IPS DF 6.9 (cell line): Measurements from ENCODE around the gene IFT88.

Experiments
- DNase-seq: peaks from one replicate; pipeline ENCODE4 v3.0.0-alpha.2; 2013; ENCODE audit warnings: low read depth, low spot score
- H3K27ac ChIP-seq: one replicate; pipeline ENCODE4 v1.5.1; 2013; ENCODE audit warnings: low read length, control low read depth
- H3K27me3 ChIP-seq: 2 replicates; pipeline ENCODE4 v1.6.1; 2013; ENCODE audit warnings: mild to moderate bottlenecking, low read length; ENCODE audit not compliant: control insufficient read depth, insufficient read depth
- H3K36me3 ChIP-seq: 2 replicates; pipeline ENCODE4 v1.6.1; 2013; ENCODE audit warnings: low read length; ENCODE audit not compliant: control insufficient read depth, insufficient read depth
- H3K4me1 ChIP-seq: 2 replicates; pipeline ENCODE4 v1.6.1; 2013; ENCODE audit warnings: low read length; ENCODE audit not compliant: control insufficient read depth, insufficient read depth
- H3K4me3 ChIP-seq: 2 replicates; pipeline ENCODE4 v1.5.1; 2013; ENCODE audit warnings: mild to moderate bottlenecking, low read length
- H3K9me3 ChIP-seq: 2 replicates; pipeline ENCODE4 v1.6.1; 2013; ENCODE audit warnings: low read length, inconsistent platforms; ENCODE audit not compliant: control insufficient read depth, insufficient read depth
- WGBS: extraction: QIAGEN DNeasy Blood & Tissue Kit; methylation state at CpG from one replicate; pipeline ENCODE4 v1.1.7; 2013; ENCODE audit warnings: mixed read lengths, missing lambda C conversion rate; ENCODE audit not compliant: insufficient read length, insufficient coverage; 5-methylcytosine and 5-hydroxymethylcytosine counted together

IFT88 gene

DNA sequence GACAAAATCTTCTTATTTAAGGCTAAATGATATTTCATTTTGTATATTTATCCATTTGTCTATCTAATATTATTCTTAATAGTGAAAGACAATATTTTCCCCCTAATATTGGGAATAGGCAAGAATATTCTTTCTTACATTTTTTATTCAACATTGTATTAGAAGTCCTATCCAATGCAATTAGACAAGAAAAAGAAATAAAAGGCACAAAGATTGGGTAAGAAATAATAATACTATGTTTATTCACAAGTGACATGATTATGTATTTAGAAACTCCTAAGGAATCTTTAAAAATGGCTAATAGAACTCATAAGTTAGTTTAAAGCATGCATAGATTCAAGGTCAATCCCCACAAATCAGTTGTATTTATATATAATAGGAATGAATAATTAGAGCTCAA, 30.0 kb upstream of the IFT88 start:
- no peaks in the 10 kb centered on the region for H3K4me1 ChIP-seq
- no peak for DNase-seq
- H3K36me3 ChIP-seq, result no peaks in the 10 kb centered on the region
- no peaks in the 10 kb centered on the region for H3K27me3 ChIP-seq
- H3K9me3 ChIP-seq, result no peaks in the 10 kb centered on the region; the same call in 1 of the 2 replicates
- no peak overlapping the region for H3K4me3 ChIP-seq
- no peak overlapping the region for H3K27ac ChIP-seq

DNA sequence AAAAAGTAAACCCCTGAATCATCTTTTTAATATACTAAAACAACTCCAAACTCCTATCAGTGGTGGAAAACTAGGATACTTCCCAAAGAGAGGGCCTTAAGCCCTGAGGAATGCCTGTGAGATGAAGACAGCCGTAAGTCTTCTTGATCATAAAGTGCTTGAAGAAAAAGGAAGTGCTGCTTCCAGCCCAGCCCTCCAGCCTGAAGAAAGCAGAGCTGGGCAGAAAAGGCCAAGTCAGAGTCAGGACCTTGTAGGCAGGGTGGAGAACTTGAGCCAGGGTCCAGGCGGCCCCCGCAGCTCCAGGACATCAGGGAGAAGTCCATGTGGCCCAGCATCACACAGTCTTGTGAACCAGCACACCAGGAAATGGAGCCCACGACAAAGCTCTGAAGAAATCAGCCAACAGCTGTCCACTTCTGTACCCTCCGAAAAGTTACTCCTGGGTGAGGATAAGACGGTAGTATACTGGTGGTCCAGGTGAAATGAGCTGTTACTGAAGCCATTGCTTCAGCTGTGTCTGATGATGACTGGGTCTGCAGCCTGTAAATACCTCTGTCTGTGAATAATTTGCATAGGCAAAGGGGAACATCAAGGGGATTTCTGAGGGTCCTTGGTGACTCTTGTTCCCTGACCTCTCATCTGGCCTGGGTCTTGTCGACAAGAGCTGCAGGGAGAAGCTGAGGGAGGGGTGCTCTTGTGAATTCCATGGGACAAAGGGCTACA, 22.6 kb upstream of the IFT88 start:
- no peak for DNase-seq
- H3K27ac ChIP-seq, result no peak overlapping the region
- H3K4me3 ChIP-seq, result no peak overlapping the region
- H3K27me3 ChIP-seq, result no peaks in the 10 kb centered on the region; the same call in 1 of the 2 replicates
- no peaks in the 10 kb centered on the region for H3K4me1 ChIP-seq
- H3K9me3 ChIP-seq, result no peaks in the 10 kb centered on the region
- no peaks in the 10 kb centered on the region for H3K36me3 ChIP-seq
- WGBS, result no CpG with 5 or more reads among the region's 7 CpGs

DNA sequence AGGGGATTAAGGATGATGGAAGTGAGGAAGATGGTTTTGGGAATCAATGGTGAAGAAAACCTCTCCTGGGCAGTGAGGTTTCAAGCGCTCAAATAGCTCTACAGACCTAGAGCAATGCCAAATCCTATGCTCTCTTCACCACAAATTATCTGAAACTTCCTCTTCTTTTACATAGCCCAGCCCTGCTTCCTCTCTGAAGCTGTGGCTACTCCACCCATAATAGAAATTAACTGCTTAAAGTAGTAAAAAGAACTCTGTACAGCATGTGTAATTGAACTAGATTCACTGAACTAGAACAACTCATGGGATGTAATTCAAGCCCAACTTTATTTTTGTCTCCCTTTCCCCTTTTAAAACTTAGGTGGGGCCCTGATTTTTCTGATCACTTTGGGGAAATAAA, 20.4 kb upstream of the IFT88 start:
- no peaks in the 10 kb centered on the region; the same call in 1 of the 2 replicates for H3K27me3 ChIP-seq
- H3K4me1 ChIP-seq, result no peaks in the 10 kb centered on the region
- H3K9me3 ChIP-seq, result no peaks in the 10 kb centered on the region
- no peak overlapping the region for H3K27ac ChIP-seq
- no peaks in the 10 kb centered on the region for H3K36me3 ChIP-seq
- no peak overlapping the region for H3K4me3 ChIP-seq
- WGBS, result no CpG with 5 or more reads among the region's 1 CpG
- DNase-seq, result no peak

DNA sequence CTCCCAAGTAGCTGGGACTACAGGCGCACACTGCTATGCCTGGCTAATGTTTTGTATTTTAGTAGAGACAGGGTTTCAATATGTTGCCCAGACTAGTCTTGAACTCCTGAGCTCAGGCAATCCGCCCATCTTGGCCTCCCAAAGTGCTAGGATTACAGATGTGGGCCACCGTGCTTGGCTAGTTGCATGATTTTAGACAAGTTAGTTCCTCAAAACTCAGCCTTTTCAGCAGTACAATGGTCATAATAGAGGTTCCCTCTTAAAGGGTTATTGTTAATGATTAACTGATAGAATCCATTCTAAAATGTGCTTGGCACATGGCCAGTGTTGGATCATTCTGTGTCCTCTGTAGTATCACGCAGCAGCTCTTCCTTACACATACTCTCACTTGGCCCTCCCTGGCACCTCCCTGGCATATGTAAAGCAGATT, 19.5 kb upstream of the IFT88 start:
- Histone ChIP-seq H3K4me1 (no peaks in the 10 kb centered on the region), H3K27ac (no peak overlapping the region), H3K4me3 (no peak overlapping the region), H3K36me3 (no peaks in the 10 kb centered on the region), H3K27me3 (no peaks in the 10 kb centered on the region; the same call in 1 of the 2 replicates), H3K9me3 (no peaks in the 10 kb centered on the region)
- no peak for DNase-seq
- no CpG with 5 or more reads among the region's 4 CpGs for whole genome bisulfite sequencing

DNA sequence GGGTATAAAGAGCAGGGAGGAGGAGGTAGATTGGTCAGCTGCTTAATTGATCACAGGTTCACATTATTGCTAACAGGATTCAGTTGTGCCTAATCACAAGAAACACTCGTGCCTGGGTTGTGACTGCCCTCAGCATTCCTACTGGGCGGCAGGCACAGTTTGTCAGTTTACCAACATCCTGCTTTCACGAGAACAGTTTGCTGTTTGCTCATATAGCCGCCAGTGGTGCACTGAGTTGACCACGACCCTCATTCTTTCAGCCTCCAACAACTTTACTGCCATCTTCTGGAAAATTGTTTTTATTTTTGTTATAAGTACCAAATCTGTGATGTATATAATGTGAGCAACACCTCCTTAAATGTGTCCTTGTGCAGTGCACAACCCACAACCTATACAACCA, 16.2 kb upstream of the IFT88 start:
- Histone ChIP-seq H3K36me3 (no peaks in the 10 kb centered on the region), H3K4me1 (no peaks in the 10 kb centered on the region), H3K27ac (no peak overlapping the region), H3K27me3 (no peaks in the 10 kb centered on the region; the same call in 1 of the 2 replicates), H3K9me3 (no peaks in the 10 kb centered on the region), H3K4me3 (no peak overlapping the region)
- no peak for DNase-seq
- no CpG with 5 or more reads among the region's 5 CpGs for WGBS

DNA sequence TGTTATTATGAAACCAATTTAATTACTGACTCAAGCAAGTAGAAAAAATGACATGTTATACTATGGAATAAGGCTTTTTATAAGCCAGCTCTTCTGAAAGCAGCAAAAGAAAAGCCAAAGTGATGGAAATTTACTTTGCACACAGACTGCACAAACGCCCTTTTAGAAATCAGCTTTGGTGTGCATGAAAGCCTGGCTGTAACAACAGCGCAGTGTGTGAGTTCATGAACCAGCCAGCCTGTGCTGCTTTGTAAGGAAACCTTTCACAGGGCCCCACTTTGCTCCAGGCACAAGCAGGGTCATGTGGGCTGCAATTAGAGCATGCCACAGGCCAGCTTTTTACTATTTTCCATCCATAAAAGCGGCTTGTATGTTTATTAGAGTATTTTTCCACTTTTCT, 13.6 kb upstream of the IFT88 start:
- no CpG with 5 or more reads among the region's 3 CpGs for WGBS
- DNase-seq, result no peak
- H3K4me1 ChIP-seq, result no peaks in the 10 kb centered on the region
- no peak overlapping the region for H3K4me3 ChIP-seq
- no peaks in the 10 kb centered on the region; the same call in 1 of the 2 replicates for H3K27me3 ChIP-seq
- no peaks in the 10 kb centered on the region for H3K36me3 ChIP-seq
- no peak overlapping the region for H3K27ac ChIP-seq
- H3K9me3 ChIP-seq, result no peaks in the 10 kb centered on the region

DNA sequence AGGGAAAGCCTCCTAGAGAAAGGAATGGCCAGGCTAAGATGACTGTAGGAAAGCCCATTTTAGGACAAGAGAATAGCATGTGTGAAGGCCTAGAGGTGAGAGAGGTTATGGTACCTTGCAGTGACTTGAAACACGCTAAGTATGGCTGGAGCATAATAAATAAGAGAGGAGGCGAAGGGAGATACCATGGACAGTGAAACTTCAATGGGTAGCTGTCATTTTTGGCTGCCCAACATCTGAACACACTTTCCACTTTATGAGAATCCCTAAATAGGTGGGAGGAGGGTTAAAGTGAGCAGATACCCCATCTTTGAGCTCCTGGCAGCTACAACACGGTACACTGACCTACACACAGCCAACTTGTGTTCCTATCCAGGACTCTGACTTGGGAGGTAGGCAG, 8.0 kb upstream of the IFT88 start:
- WGBS, result no CpG with 5 or more reads among the region's 3 CpGs
- DNase-seq, result no peak
- H3K4me1 ChIP-seq, result no peaks in the 10 kb centered on the region

DNA sequence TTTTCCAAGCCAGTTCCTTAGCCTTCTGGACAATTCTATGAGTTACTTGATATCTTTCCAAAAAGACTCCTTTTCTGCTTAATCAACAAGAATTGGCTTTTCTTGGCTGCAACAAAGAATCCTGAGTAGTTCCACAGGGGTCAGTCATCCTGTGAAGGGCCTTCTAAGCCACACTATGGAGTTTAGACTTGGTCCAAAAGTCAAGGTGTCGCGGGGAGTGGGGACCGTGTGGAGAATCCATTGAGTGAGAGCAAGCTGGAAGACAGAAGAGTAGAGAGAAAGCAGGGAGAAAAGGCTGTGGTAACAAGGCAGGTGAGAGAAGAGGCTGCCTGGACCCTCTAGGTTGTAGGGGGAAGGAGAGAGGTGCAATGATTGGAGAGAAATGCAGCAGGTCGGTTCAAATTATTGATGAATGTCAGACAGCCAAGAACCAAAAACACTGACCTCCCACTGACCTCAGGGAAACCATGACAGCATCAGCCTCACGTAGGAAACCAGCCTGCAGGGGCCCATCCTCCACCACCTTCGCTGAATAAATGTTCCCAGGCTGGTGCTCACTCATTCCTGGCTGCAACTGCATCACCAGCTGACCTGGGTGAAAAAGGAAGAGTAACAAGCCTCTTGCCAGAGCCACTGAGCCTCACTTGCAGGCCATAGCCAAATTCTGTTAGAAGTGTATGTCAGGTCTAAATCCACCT, 7.1 kb upstream of the IFT88 start:
- WGBS, result no CpG with 5 or more reads among the region's 6 CpGs
- H3K4me3 ChIP-seq, result no peak overlapping the region
- DNase-seq, result no peak
- H3K36me3 ChIP-seq, result no peaks in the 10 kb centered on the region
- no peaks in the 10 kb centered on the region for H3K9me3 ChIP-seq
- no peak overlapping the region for H3K27ac ChIP-seq
- H3K27me3 ChIP-seq, result no peaks in the 10 kb centered on the region
- H3K4me1 ChIP-seq, result no peaks in the 10 kb centered on the region

More for the DNA sequence above, 8.0 kb upstream of the IFT88 start:
- Histone ChIP-seq H3K4me3 (no peak overlapping the region), H3K36me3 (no peaks in the 10 kb centered on the region), H3K27ac (no peak overlapping the region), H3K27me3 (no peaks in the 10 kb centered on the region), H3K9me3 (no peaks in the 10 kb centered on the region)

DNA sequence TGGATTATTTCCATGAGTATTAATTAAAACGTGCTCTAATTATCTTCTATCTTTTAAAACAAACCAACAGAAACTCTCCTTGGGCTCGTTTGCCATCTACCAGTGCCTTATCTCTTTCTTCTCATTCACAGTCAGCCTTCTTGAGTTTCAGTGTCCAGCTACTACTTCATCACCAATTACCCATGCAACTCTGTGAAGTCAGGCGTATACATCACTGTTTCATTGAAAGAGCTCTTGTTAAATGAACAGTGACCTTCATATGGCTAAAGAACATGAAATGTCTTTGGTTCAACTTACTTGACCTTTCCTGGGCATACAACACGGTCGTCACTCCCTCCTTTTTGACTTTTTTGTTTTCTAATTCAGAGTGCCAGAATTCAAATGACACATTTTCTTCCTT, 5.2 kb upstream of the IFT88 start:
- no peak overlapping the region for H3K4me3 ChIP-seq
- DNase-seq, result no peak
- H3K9me3 ChIP-seq, result no peaks in the 10 kb centered on the region
- H3K27me3 ChIP-seq, result no peaks in the 10 kb centered on the region
- H3K27ac ChIP-seq, result no peak overlapping the region
- H3K4me1 ChIP-seq, result no peaks in the 10 kb centered on the region
- no peaks in the 10 kb centered on the region for H3K36me3 ChIP-seq
- no CpG with 5 or more reads among the region's 5 CpGs for WGBS

DNA sequence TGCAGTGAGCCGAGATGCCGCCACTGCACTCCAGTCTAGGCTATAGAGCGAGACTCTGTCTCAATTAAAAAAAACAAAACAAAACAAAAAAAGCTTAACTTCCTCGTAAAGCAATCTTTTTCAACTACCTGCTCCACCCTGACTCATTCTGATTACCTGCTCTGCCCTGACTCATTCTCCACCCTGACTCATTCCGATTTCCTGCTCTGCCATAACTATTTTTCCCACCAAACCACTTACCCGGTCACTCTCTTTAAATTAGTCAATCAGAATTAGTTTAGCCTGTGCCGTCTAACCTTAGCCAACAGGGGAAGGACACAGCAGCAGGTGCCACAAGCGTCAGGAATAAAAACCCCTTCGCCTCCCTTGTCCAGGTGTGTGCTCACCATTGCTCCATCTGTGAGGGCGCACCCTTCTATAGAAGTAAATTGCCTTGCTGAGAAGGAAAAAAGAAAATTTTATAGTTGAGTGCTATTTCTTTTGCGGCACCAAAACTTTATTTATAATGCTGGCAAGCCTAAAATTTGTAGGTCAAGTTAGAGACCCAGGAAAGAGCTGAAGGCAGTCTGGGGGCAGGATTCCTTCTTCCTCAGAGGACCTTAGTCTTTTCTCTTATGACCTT, 1.7 kb upstream of the IFT88 start:
- WGBS, result no CpG with 5 or more reads among the region's 11 CpGs
- Histone ChIP-seq H3K4me1 (no peaks in the 10 kb centered on the region), H3K9me3 (no peaks in the 10 kb centered on the region), H3K36me3 (no peaks in the 10 kb centered on the region), H3K27me3 (no peaks in the 10 kb centered on the region), H3K27ac (no peak overlapping the region), H3K4me3 (no peak overlapping the region)
- no peak for DNase-seq
